Glutamatergic neuron (in vitro differentiated cells): ENCODE measurements around the gene FRK. TPM values are rescaled to one million over a fixed set of nuclear protein-coding genes. Genes with fewer than 3 reads are reported as not detected.
A peak's percentile ranks its signal among the peaks of the same experiment; 100 is the strongest.
"Not testable (repeated sequence)": the region's sequence is repeated elsewhere in the genome, so short reads cannot be mapped to it uniquely, and the experiment has no call there.

Source experiments
- DNase-seq: peaks from one replicate; pipeline ENCODE4 v3.0.0; 2022
- H3K27ac Mint-ChIP-seq: one replicate; pipeline ENCODE4 v1.8.0; 2020; ENCODE audit warnings: mild to moderate bottlenecking, mixed read lengths, inconsistent platforms; ENCODE audit not compliant: unreplicated experiment
- H3K27me3 Mint-ChIP-seq: one replicate; pipeline ENCODE4 v1.8.0; 2020; ENCODE audit warnings: mild to moderate bottlenecking, moderate library complexity, mixed read lengths, inconsistent platforms; ENCODE audit not compliant: unreplicated experiment
- H3K36me3 Mint-ChIP-seq: one replicate; pipeline ENCODE4 v1.8.0; 2020; ENCODE audit warnings: mild to moderate bottlenecking, mixed read lengths, inconsistent platforms; ENCODE audit not compliant: unreplicated experiment
- H3K4me1 Mint-ChIP-seq: one replicate; pipeline ENCODE4 v1.8.0; 2020; ENCODE audit warnings: mild to moderate bottlenecking, low read depth, mixed read lengths, inconsistent platforms; ENCODE audit not compliant: unreplicated experiment
- H3K4me3 Mint-ChIP-seq: one replicate; pipeline ENCODE4 v1.8.0; 2020; ENCODE audit warnings: mild to moderate bottlenecking, mixed read lengths, inconsistent platforms; ENCODE audit not compliant: unreplicated experiment
- H3K9me3 Mint-ChIP-seq: one replicate; pipeline ENCODE4 v1.8.0; 2020; ENCODE audit warnings: mild to moderate bottlenecking, moderate library complexity, mixed read lengths, inconsistent platforms; ENCODE audit not compliant: unreplicated experiment
- total RNA-seq: library from RNA; stranded (reverse); fragmentation: NEBNext Ultra II Directional; extraction: Animal tissue kit (Norgen Biotek cat#: 25700); gene quantifications from one replicate; pipeline ENCODE4 v1.2.1, GENCODE V29; 2021; ENCODE audit not compliant: unreplicated experiment
- TF ChIP-seq, protein P1 (sequence below): fragments of 200-600 bp; sonication (generic); IDR thresholded peaks from one replicate; pipeline ENCODE4 v1.5.0; 2021; ENCODE audit not compliant: partially characterized antibody, unreplicated experiment

The FRK gene
- total RNA-seq, 1 donor from 2014 or later, result 0.37 TPM

DNA sequence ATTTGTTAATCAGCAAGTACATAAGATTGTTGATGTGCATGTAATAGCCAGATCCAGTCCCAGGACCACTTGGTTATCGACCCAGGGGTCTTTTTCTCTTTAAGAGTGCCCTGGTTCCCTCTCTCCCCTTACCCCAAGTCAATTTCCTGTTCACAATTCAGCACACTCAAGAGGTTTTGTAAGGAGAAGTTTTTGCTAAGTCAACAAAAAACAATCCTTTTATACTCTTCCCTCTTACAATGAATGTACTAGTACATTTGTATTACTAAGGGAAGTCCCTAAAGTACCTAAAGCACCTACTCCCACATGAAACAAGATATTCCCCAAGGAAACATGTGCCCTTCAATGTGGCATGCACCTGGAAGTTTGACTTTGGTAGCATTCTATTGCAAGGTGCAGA lies 38.3 kb upstream of the FRK start:
- H3K9me3 Mint-ChIP-seq, result peaks cover 7% of the 10 kb centered on the region

DNA sequence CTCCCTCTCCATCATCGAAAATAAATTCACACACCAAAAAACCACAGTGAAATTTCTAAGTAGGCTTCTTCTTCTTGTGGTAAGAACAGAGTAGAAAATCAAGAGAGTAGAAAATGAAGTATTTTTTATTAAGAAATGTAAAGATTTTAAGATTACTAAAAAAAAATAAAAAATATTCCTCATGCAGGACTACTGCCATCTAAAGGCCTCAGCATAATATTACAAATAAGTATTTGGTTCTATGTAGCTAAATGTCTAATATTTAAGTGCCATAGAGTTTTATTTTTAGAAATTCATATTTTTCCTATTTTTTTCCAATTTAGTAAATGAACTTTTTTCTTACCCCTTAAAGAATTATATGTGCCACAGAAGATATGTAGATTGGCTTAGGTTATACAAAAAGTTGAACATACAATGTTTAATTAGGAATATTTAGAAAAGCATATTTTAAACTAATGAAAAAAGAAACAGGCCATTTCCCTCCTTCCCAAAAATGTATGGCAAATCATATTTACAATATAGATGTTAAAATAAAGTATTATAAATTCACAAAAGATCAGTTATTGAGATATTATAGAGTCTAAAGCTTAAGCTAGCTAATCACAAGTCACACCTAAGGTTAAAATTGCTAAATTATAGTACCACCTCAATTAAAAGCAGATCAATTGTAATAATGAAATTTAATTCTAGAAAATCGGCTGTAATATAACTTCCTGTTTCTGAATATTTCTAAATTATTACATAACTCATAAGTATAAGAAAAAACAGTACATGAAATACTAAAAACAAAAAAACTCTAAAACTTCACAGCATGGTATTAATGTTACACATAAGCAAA lies 36.5 kb upstream of the FRK start:
- Mint-ChIP-seq H3K4me1 (no peaks in the 10 kb centered on the region), H3K4me3 (no peak overlapping the region)

More for the DNA sequence above, 38.3 kb upstream of the FRK start:
- Mint-ChIP-seq H3K4me3 (no peak overlapping the region), H3K27me3 (peaks cover 3% of the 10 kb centered on the region), H3K36me3 (no peaks in the 10 kb centered on the region), H3K4me1 (no peaks in the 10 kb centered on the region), H3K27ac (no peak overlapping the region)
- TF ChIP-seq, protein P1, sequence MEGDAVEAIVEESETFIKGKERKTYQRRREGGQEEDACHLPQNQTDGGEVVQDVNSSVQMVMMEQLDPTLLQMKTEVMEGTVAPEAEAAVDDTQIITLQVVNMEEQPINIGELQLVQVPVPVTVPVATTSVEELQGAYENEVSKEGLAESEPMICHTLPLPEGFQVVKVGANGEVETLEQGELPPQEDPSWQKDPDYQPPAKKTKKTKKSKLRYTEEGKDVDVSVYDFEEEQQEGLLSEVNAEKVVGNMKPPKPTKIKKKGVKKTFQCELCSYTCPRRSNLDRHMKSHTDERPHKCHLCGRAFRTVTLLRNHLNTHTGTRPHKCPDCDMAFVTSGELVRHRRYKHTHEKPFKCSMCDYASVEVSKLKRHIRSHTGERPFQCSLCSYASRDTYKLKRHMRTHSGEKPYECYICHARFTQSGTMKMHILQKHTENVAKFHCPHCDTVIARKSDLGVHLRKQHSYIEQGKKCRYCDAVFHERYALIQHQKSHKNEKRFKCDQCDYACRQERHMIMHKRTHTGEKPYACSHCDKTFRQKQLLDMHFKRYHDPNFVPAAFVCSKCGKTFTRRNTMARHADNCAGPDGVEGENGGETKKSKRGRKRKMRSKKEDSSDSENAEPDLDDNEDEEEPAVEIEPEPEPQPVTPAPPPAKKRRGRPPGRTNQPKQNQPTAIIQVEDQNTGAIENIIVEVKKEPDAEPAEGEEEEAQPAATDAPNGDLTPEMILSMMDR, result no peak
- DNase-seq, result no peak

DNA sequence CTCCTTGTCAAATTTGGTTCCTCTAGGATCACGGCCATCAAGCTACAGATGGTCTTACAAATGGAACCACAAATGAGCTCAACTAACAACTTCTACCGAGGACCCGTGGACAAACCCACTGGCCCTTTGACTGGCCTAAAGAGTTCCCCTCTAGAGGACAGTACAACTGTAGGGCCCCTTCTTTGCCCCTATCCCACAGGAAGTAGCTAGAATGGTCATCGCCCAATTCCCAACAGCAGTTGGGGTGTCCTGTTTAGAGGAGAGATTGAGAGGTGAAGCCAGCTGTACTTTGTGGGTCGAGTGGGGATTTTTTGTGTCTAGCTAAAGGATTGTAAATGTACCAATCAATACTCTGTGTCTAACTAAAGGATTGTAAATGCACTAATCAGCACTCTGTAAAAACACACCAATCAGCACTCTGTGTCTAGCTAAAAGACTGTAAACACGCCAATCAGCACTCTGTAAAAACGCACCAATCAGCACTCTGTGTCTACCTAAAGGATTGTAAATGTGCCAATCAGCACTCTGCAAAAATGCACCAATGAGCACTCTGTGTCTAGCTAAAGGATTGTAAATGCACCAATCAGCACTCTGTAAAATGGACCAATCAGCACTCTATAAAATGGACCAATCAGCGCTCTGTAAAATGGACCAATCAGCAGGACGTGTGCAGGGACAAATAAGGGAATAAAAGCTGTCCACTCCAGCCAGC lies 35.5 kb upstream of the FRK start:
- DNase-seq, H3K4me3 Mint-ChIP-seq, H3K27me3 Mint-ChIP-seq, H3K27ac Mint-ChIP-seq, H3K4me1 Mint-ChIP-seq, H3K9me3 Mint-ChIP-seq, H3K36me3 Mint-ChIP-seq: not testable (repeated sequence)

More for the DNA sequence above, 36.5 kb upstream of the FRK start:
- TF ChIP-seq, protein P1, result peak; percentile 40
- H3K36me3 Mint-ChIP-seq, result peaks cover 5% of the 10 kb centered on the region
- no peak overlapping the region for H3K27ac Mint-ChIP-seq
- DNase-seq, result no peak
- peaks cover 3% of the 10 kb centered on the region for H3K27me3 Mint-ChIP-seq
- H3K9me3 Mint-ChIP-seq, result peaks cover 7% of the 10 kb centered on the region

DNA sequence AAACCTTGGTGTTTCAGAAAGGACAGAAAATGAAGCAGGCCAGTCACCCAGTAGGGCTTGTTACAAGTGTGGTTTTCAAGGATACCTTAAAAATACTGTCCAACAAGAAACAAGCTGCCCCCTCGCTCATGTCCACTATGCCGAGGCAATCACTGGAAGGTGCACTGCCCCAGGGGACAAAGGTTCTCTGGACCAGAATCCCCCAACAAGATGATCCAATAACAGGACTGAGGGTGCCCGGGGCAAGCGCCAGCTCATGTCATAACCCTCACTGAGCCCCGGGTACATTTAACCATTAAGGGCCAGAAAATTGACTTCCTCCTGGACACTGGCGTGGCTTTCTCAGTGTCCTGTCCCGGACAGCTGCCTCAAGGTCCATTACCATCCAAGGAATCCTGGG lies 33.4 kb upstream of the FRK start:
- H3K4me3 Mint-ChIP-seq, result no peak overlapping the region
- H3K36me3 Mint-ChIP-seq, result peaks cover 13% of the 10 kb centered on the region
- H3K4me1 Mint-ChIP-seq, result no peaks in the 10 kb centered on the region
- H3K9me3 Mint-ChIP-seq, result peaks cover 9% of the 10 kb centered on the region
- H3K27ac Mint-ChIP-seq, result no peak overlapping the region
- no peak for DNase-seq
- H3K27me3 Mint-ChIP-seq, result no peaks in the 10 kb centered on the region
- TF ChIP-seq, protein P1, result no peak

DNA sequence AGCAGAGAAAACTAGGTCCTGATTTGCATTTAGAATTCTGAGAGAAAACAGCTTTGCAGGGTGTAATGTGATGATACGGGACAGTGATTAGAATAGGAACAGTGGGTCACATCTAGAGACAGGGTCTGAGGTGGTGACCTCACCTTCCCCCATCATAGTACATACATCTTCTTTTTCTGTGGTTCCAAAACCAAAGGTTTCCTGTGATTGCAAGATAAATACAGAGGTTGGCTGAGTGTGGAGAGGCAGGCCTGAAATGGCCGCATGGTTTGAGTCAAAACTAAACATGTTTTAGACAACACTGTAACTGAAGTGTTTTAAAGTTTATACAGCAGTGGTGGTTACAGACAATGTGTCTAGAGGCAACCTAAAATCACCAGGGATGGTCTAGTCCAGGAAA lies 29.6 kb upstream of the FRK start:
- Mint-ChIP-seq H3K27ac (no peak overlapping the region), H3K9me3 (peaks cover 5% of the 10 kb centered on the region), H3K36me3 (peaks cover 13% of the 10 kb centered on the region), H3K27me3 (peaks cover 2% of the 10 kb centered on the region), H3K4me1 (peaks cover 6% of the 10 kb centered on the region), H3K4me3 (no peak overlapping the region)
- TF ChIP-seq, protein P1, result no peak
- no peak for DNase-seq
